Neural cell (in vitro differentiated cells): ENCODE measurements around the gene NGB.

Experiments used
- EP300 ChIP-seq: fragments of 450-650 bp; conservative IDR thresholded peaks from 2 replicates; pipeline ENCODE4 v1.6.1; 2014; ENCODE audit warnings: antibody characterized with exemption, mild to moderate bottlenecking, moderate library complexity; ENCODE audit not compliant: poor library complexity, severe bottlenecking
- EZH2 ChIP-seq: fragments of 200-600, 300-800 bp; shearing (Covaris generic), sonication (generic); IDR thresholded peaks from 2 replicates; pipeline ENCODE4 v1.6.1; 2014; ENCODE audit warnings: antibody characterized with exemption, low read length, borderline replicate concordance, mild to moderate bottlenecking; ENCODE audit not compliant: insufficient read depth, poor library complexity, severe bottlenecking
- MXI1 ChIP-seq: fragments of 450-650 bp; conservative IDR thresholded peaks from 2 replicates; pipeline ENCODE4 v1.6.1; 2014; ENCODE audit warnings: antibody characterized with exemption, mild to moderate bottlenecking; ENCODE audit not compliant: poor library complexity, severe bottlenecking
- POLR2AphosphoS5 ChIP-seq: IDR thresholded peaks from 2 replicates; pipeline ENCODE4 v1.6.1; 2012
- RAD21 ChIP-seq: fragments of 450-650 bp; conservative IDR thresholded peaks from 2 replicates; pipeline ENCODE4 v1.6.1; 2014; ENCODE audit warnings: antibody characterized with exemption, mild to moderate bottlenecking, moderate library complexity
- TAF1 ChIP-seq: IDR thresholded peaks from 2 replicates; pipeline ENCODE4 v1.6.1; 2012; ENCODE audit warnings: low read depth
- TF ChIP-seq, protein P1 (sequence below): fragments of 450-650 bp; IDR thresholded peaks from 2 replicates; pipeline ENCODE4 v1.5.1; 2014; ENCODE audit warnings: antibody characterized with exemption, mild to moderate bottlenecking, moderate library complexity; ENCODE audit not compliant: poor library complexity, severe bottlenecking

DNA sequence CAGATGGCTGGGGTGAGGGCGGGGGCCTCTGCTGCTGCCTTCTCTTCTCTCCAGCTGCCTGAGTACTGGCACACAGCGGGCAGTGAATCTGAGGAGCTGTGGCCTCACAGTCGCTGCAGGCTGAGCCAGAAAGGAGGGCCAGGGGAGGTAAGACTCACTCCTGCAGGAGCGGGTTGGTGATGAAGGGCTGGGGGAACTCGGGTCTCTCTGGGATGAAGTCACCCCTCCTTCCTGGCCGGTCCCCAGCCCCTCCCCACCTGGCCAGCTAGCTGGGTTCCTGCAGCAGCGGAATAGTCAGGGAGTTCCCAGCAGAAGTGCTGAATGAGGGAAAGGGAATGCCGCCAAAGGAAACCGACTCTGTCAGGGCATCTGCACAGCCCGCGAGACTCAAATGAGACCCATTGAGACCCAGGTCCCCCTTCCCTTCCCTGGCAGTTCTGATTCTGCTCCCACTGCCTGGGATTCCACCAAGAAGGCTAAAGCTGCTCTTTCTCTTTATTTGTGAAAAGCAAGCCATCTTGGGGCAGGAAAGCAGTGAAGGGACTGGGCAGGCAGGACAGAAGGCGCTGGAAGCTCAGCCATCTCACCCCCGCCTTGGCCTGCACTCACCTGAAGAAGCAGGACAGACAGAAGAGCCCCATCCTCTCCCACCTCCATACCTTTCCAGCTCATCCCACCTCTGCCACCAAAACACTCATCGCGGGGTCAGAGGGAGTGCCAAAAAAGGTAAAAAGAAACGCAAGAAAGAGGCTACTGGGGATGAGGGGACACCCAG lies 5.3 kb downstream of the NGB start:
- TF ChIP-seq, protein P1, sequence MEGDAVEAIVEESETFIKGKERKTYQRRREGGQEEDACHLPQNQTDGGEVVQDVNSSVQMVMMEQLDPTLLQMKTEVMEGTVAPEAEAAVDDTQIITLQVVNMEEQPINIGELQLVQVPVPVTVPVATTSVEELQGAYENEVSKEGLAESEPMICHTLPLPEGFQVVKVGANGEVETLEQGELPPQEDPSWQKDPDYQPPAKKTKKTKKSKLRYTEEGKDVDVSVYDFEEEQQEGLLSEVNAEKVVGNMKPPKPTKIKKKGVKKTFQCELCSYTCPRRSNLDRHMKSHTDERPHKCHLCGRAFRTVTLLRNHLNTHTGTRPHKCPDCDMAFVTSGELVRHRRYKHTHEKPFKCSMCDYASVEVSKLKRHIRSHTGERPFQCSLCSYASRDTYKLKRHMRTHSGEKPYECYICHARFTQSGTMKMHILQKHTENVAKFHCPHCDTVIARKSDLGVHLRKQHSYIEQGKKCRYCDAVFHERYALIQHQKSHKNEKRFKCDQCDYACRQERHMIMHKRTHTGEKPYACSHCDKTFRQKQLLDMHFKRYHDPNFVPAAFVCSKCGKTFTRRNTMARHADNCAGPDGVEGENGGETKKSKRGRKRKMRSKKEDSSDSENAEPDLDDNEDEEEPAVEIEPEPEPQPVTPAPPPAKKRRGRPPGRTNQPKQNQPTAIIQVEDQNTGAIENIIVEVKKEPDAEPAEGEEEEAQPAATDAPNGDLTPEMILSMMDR = no peak
- TF ChIP-seq EP300 = no peak
- no peak for TF ChIP-seq MXI1
- TF ChIP-seq RAD21 = no peak
- TF ChIP-seq TAF1 = no peak
- TF ChIP-seq POLR2AphosphoS5 = no peak
- TF ChIP-seq EZH2 = no peak
